Myocyte (in vitro differentiated cells): ENCODE data around the gene CDH6. TPM values are rescaled to one million over a fixed set of nuclear protein-coding genes. Genes with fewer than 3 reads are reported as not detected.

Experiments
- DNase-seq: peaks from one replicate; pipeline ENCODE4 v3.0.0-alpha.2; 2012; ENCODE audit warnings: low read depth
- total RNA-seq: library from RNA; depleted of rRNA; stranded (reverse); fragments of >200 nt; gene quantifications from 2 replicates; pipeline ENCODE4 v1.2.3, GENCODE V29; 2014

The CDH6 gene
- total RNA-seq, 1 donor from 2014 or later, result not detected

DNA sequence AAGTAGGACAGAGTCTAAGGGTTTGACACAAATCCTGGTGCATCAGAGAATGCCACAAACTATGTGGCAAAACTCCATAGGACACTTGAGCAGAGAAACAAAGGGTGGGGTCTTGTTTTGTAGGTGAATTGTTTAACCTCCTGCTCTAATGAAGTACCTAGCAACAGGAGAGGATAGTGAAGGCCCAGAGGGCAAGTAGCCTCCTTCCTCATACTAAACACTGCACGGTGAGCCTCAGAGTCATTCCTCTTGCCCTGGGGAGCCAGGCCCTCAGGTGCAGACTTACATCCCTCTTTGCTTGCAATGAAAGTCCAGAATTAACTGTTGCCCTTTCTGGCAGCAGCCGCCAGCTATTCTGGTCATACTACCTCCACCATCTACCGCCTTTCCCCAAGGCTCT, 172.3 kb downstream of the CDH6 start:
- no peak for DNase-seq

- DNase-seq, result no peak
Measured at GRCh38 chr5:31366941-31367340, 173.5 kb downstream of the CDH6 start.

DNA sequence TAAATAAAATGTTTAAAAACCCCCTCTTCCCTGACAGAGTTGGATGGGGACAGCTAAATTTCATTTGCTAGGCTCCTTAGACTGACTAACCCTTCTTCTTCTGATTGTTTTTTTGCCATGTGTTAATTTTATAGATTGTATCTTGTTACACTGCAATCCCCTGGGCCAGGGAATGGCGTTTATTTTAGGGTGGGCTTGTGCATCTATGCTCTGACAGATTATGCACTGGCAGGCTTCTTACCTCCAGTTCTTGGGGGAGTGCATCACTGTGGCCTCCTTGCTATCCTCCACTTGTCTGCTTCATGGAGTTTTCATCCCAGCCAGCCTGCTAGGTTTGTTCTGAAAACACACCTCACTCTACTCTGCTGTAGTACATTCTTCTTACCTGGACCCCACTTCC, 178.6 kb downstream of the CDH6 start:
- DNase-seq, result no peak

GRCh38 chr5:31375999-31376720, 182.7 kb downstream of the CDH6 start:
- DNase-seq, result no peak

- no peak for DNase-seq
Measured at GRCh38 chr5:31377274-31377946, 183.9 kb downstream of the CDH6 start.

DNA sequence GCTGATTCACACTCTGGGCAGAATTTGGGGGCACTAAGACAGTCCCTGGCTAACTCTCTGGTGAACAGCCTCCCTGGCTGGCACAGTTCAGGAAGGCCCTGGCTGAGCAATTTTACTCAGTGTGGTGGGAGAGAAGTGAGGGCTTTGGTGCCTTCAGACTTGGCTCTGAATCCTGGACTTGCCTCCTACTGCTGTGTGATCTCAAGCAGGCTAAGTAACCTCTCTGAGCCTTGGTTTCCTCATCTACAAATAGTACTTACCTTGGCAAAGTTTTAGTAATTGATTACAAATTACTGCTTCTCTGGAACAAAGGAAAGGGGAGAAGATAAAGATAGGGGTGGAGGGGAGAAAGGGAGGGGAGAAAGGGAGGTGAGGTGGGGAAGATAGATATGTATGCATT, 184.7 kb downstream of the CDH6 start:
- no peak for DNase-seq
